HCT116 (cell line): ENCODE results near the gene KIF18A. TPM values are rescaled to one million over a fixed set of nuclear protein-coding genes. Genes with fewer than 3 reads are reported as not detected.

Source experiments
- ATAC-seq: fragments of 200-7000 bp; cut with Tn5 transposase; 2 replicates; pipeline ENCODE4 v1.9.1; 2020; ENCODE audit warnings: mild to moderate bottlenecking, moderate library complexity
- BruUV-seq: library from RNA; stranded (reverse); fragments of 400-500 nt; replicated peaks from 2 replicates; lab custom pipeline; 2021; lab: Mats Ljungman, UMichigan
- CTCF ChIA-PET: fragments of 300-600 bp; sonication (Branson Sonifier 250); formaldehyde crosslinking; loops from one replicate; lab custom pipeline; 2021; ENCODE audit warnings: antibody characterized with exemption; lab: Charles Lee
- POLR2A ChIA-PET: fragments of 300-600, 350-600 bp; sonication (Branson Sonifier 250); formaldehyde crosslinking; loops from one replicate; lab custom pipeline; 2021; ENCODE audit warnings: antibody characterized with exemption; lab: Charles Lee
- RAD21 ChIA-PET, 2 experiments: fragments of 300-600 bp; sonication (Branson Sonifier 250); formaldehyde crosslinking; loops; one replicate each; lab custom pipeline; 2023; ENCODE audit warnings: low total read pairs in 2 of 2; ENCODE audit not compliant: uncharacterized antibody in 2 of 2, unreplicated experiment in 2 of 2, low non-redundant PET in 1 of 2; lab: Charles Lee
- DNase-seq: peaks from one replicate; pipeline ENCODE4 v3.0.0-alpha.2; 2010; ENCODE audit warnings: low read depth, low spot score
- H2AFZ ChIP-seq: fragments of 200-600 bp; shearing (Covaris generic), sonication (generic); 2 replicates; pipeline ENCODE4 v1.6.1; 2017; ENCODE audit warnings: low read depth, mixed run types, mixed read lengths, antibody characterized with exemption, low read length; ENCODE audit not compliant: poor library complexity, severe bottlenecking
- H3K27ac ChIP-seq: 2 replicates; pipeline ENCODE4 v1.5.1; 2012; ENCODE audit warnings: low read depth, low read length
- H3K27me3 ChIP-seq: fragments of 200-600 bp; sonication (generic); 2 replicates; pipeline ENCODE4 v1.6.1; 2016; ENCODE audit warnings: mixed run types, low read length, mixed read lengths; ENCODE audit not compliant: insufficient read depth
- H3K36me3 ChIP-seq, 2 experiments: fragments of 200-500 bp in 1 of 2; fragments of 200-600 bp in 1 of 2; sonication (Bioruptor generic) in 1 of 2; sonication (generic) in 1 of 2; 2 replicates each; pipeline versions ENCODE4 v1.5.1 to v1.6.1; 2014 to 2016; ENCODE audit warnings: low read length in 2 of 2, inconsistent platforms in 1 of 2, mixed read lengths in 1 of 2, mixed run types in 1 of 2; ENCODE audit not compliant: insufficient read depth in 2 of 2, control insufficient read depth in 1 of 2
- H3K4me1 ChIP-seq, 2 experiments: fragments of 200-600 bp in 1 of 2; sonication (generic) in 1 of 2; 2 replicates each; pipeline versions ENCODE4 v1.5.1 to v1.6.1; 2012 to 2017; ENCODE audit warnings: low read length in 2 of 2, inconsistent platforms in 1 of 2, mild to moderate bottlenecking in 1 of 2, mixed read lengths in 1 of 2, mixed run types in 1 of 2, moderate library complexity in 1 of 2; ENCODE audit not compliant: insufficient read depth in 2 of 2, control insufficient read depth in 1 of 2
- H3K4me2 ChIP-seq: fragments of 200-600 bp; sonication (generic); 2 replicates; pipeline ENCODE4 v1.6.1; 2017; ENCODE audit warnings: mixed run types, low read length, mixed read lengths
- H3K4me3 ChIP-seq, 2 experiments: fragments of 200-600 bp in 1 of 2; sonication (generic) in 1 of 2; replicated peaks in 1 of 2; 2 replicates each; pipeline ENCODE4 v1.5.1; 2011 to 2016; ENCODE audit warnings: low read length in 2 of 2, control low read depth in 1 of 2, low read depth in 1 of 2, mild to moderate bottlenecking in 1 of 2, mixed read lengths in 1 of 2, mixed run types in 1 of 2
- H3K79me2 ChIP-seq: fragments of 200-600 bp; sonication (generic); 2 replicates; pipeline ENCODE4 v1.6.1; 2017; ENCODE audit warnings: mild to moderate bottlenecking, mixed run types, low read length, moderate library complexity, mixed read lengths; ENCODE audit not compliant: insufficient read depth
- H3K9ac ChIP-seq: fragments of 200-600 bp; sonication (generic); 2 replicates; pipeline ENCODE4 v1.6.1; 2016; ENCODE audit warnings: low read length, mixed read lengths
- H3K9me2 ChIP-seq: fragments of 200-600 bp; sonication (generic), shearing (Covaris generic); 2 replicates; pipeline ENCODE4 v1.6.1; 2017; ENCODE audit warnings: mixed run types, mild to moderate bottlenecking, moderate library complexity; ENCODE audit not compliant: insufficient read depth
- H3K9me3 ChIP-seq, 2 experiments: fragments of 200-500 bp in 1 of 2; fragments of 200-600 bp in 1 of 2; sonication (Bioruptor generic) in 1 of 2; sonication (generic) in 1 of 2; 2 replicates each; pipeline ENCODE4 v1.6.1; 2014 to 2017; ENCODE audit warnings: low read length in 2 of 2, mixed read lengths in 2 of 2, inconsistent platforms in 1 of 2, low read depth in 1 of 2, mild to moderate bottlenecking in 1 of 2, mixed run types in 1 of 2, moderate library complexity in 1 of 2; ENCODE audit not compliant: control insufficient read depth in 1 of 2, insufficient read depth in 1 of 2
- H4K20me1 ChIP-seq: fragments of 200-600 bp; sonication (generic), shearing (Covaris generic); 2 replicates; pipeline ENCODE4 v1.6.1; 2017; ENCODE audit warnings: mixed run types, mild to moderate bottlenecking, moderate library complexity; ENCODE audit not compliant: insufficient read depth
- CBX3 ChIP-seq: IDR thresholded peaks from 2 replicates; pipeline ENCODE4 v1.6.1; 2012; ENCODE audit warnings: low read depth
- FOSL1 ChIP-seq: IDR thresholded peaks from 2 replicates; pipeline ENCODE4 v1.6.1; 2012; ENCODE audit warnings: low read depth
- JUND ChIP-seq: IDR thresholded peaks from 2 replicates; pipeline ENCODE4 v1.6.1; 2012
- MAX ChIP-seq: IDR thresholded peaks from 2 replicates; pipeline ENCODE4 v1.6.1; 2012
- SIN3A ChIP-seq: IDR thresholded peaks from 2 replicates; pipeline ENCODE4 v1.6.1; 2012; ENCODE audit warnings: low read depth
- TCF7L2 ChIP-seq: IDR thresholded peaks from 2 replicates; pipeline ENCODE4 v1.7.0; 2011; ENCODE audit warnings: borderline replicate concordance, inconsistent platforms; ENCODE audit not compliant: insufficient read depth, insufficient read length; ENCODE audit errors: extremely low read depth
- ZFX ChIP-seq: fragments of 450-650 bp; IDR thresholded peaks from 2 replicates; pipeline ENCODE4 v1.6.1; 2017
- ZNF274 ChIP-seq: fragments of 200-500 bp; sonication (Bioruptor generic); IDR thresholded peaks from 2 replicates; pipeline ENCODE4 v1.6.1; 2014; ENCODE audit warnings: mild to moderate bottlenecking, low read depth, low read length, inconsistent platforms
- intact Hi-C: fragments of 100-400 bp; cut with micrococcal nuclease; formaldehyde crosslinking; loops from 2 replicates; pipeline ENCODE4 v1.10.0; 2022
- total RNA-seq: library from RNA; stranded (reverse); gene quantifications from one replicate; pipeline ENCODE4 v1.2.1, GENCODE V29; 2021; ENCODE audit not compliant: unreplicated experiment

The KIF18A gene
- total RNA-seq, 1 experiment from 2014 or later, result 50.7 TPM

GRCh38 chr11:28139841-28140415 lies 32.0 kb upstream of the KIF18A start:
- ChIA-PET POLR2A (no interaction called here), RAD21 (no interaction called here), CTCF (no interaction called here)
- no peak overlapping the region for H3K9ac ChIP-seq
- ATAC-seq, result 0 out of 2 replicates have a peak, but pooled peaks have one; percentile 45
- TF ChIP-seq JUND, result no peak
- TF ChIP-seq ZNF274, result no peak
- no peak for TF ChIP-seq SIN3A
- TF ChIP-seq TCF7L2, result no peak
- TF ChIP-seq ZFX, result no peak
- peaks cover 20 to 44% of the 10 kb centered on the region in 2 experiments for H3K4me1 ChIP-seq
- no peaks in the 10 kb centered on the region for H3K27me3 ChIP-seq
- H3K79me2 ChIP-seq, result no peaks in the 10 kb centered on the region
- no peak overlapping the region for H3K4me3 ChIP-seq
- DNase-seq, result no peak
- H3K9me2 ChIP-seq, result no peaks in the 10 kb centered on the region
- no peaks in the 10 kb centered on the region for H4K20me1 ChIP-seq
- H3K27ac ChIP-seq, result peak overlapping the region; percentile 45
- no peak overlapping the region for H3K4me2 ChIP-seq
- intact Hi-C loops, result loop anchor here (10.0 kb wide), 1 partner anchor 215 kb away; no protein-coding TSS in a partner anchor
- H3K36me3 ChIP-seq, result peaks cover 0 to 52% of the 10 kb centered on the region in 2 experiments; a peak in 2 of 4 replicates
- no peak overlapping the region for H2AFZ ChIP-seq
- peaks cover 6 to 11% of the 10 kb centered on the region in 2 experiments; a peak in 3 of 4 replicates for H3K9me3 ChIP-seq
- no TSS peak for BruUV-seq

GRCh38 chr11:28137832-28138231 lies 29.9 kb upstream of the KIF18A start:
- no peak overlapping the region for H2AFZ ChIP-seq
- H3K4me2 ChIP-seq, result no peak overlapping the region
- TF ChIP-seq MAX (no peak), CBX3 (peak; percentile 62; the same call in 1 of the 2 replicates), FOSL1 (no peak)
- H3K27ac ChIP-seq, result no peak overlapping the region
- H3K27me3 ChIP-seq, result no peaks in the 10 kb centered on the region
- DNase-seq, result no peak
- H3K9ac ChIP-seq, result no peak overlapping the region
- CTCF ChIA-PET, result no interaction called here
- H3K79me2 ChIP-seq, result no peaks in the 10 kb centered on the region
- intact Hi-C loops, result no loop called here
- H4K20me1 ChIP-seq, result no peaks in the 10 kb centered on the region
- no peak overlapping the region for H3K4me3 ChIP-seq
- POLR2A ChIA-PET, result no interaction called here
- H3K9me2 ChIP-seq, result no peaks in the 10 kb centered on the region
- H3K36me3 ChIP-seq, result peaks cover 0 to 67% of the 10 kb centered on the region in 2 experiments; a peak in 2 of 4 replicates
- BruUV-seq, result no TSS peak
- H3K4me1 ChIP-seq, result peaks cover 3 to 31% of the 10 kb centered on the region in 2 experiments; a peak in 3 of 4 replicates
- ATAC-seq, result no peak
- H3K9me3 ChIP-seq, result peaks cover 6 to 16% of the 10 kb centered on the region in 2 experiments; a peak in 3 of 4 replicates
- RAD21 ChIA-PET, result no interaction called here
